Suprapubic skin (tissue), 4 donors: Measurements from ENCODE around the gene RAB3GAP2. TPM values are rescaled to one million over a fixed set of nuclear protein-coding genes. Genes with fewer than 3 reads are reported as not detected.

ENCODE experiments used
- DNase-seq, 2 donors: peaks; one replicate each; pipeline ENCODE4 v3.0.0-alpha.2; 2019; ENCODE audit warnings: low spot score in 2 of 2
- H3K27ac ChIP-seq: fragments of 200-600 bp; sonication (generic); one replicate; pipeline ENCODE4 v1.5.1; 2019
- H3K27me3 ChIP-seq: fragments of 200-600 bp; sonication (generic); one replicate; pipeline ENCODE4 v1.5.1; 2019
- H3K36me3 ChIP-seq: fragments of 200-600 bp; sonication (generic); one replicate; pipeline ENCODE4 v1.5.1; 2019
- H3K4me1 ChIP-seq: fragments of 200-600 bp; sonication (generic); one replicate; pipeline ENCODE4 v1.5.1; 2019
- H3K4me3 ChIP-seq: fragments of 200-600 bp; sonication (generic); one replicate; pipeline ENCODE4 v1.5.1; 2019; ENCODE audit warnings: mild to moderate bottlenecking
- H3K9me3 ChIP-seq: fragments of 200-600 bp; sonication (generic); one replicate; pipeline ENCODE4 v1.5.1; 2019
- CTCF ChIP-seq, 2 donors: fragments of 200-600 bp in 1 of 2; fragments of 450-650 bp in 1 of 2; sonication (generic) in 1 of 2; IDR thresholded peaks; one replicate each; pipeline ENCODE4 v1.5.1; 2016 to 2019; ENCODE audit warnings: antibody characterized with exemption in 2 of 2, mild to moderate bottlenecking in 1 of 2, moderate library complexity in 1 of 2
- EP300 ChIP-seq: sonication (generic); formaldehyde crosslinking; IDR thresholded peaks from one replicate; pipeline ENCODE4 v1.6.1; 2017; ENCODE audit warnings: antibody characterized with exemption
- POLR2A ChIP-seq, 2 donors: fragments of 450-650 bp; IDR thresholded peaks; one replicate each; pipeline ENCODE4 v1.6.1; 2017; ENCODE audit warnings: antibody characterized with exemption in 2 of 2, mild to moderate bottlenecking in 2 of 2, moderate library complexity in 2 of 2
- POLR2AphosphoS5 ChIP-seq, 3 donors: sonication (generic); formaldehyde crosslinking; IDR thresholded peaks; one replicate each; pipeline ENCODE4 v1.6.1; 2017; ENCODE audit warnings: antibody characterized with exemption in 3 of 3
- WGBS: methylation state at CpG from one replicate; pipeline ENCODE4 v1.1.5; 2018; 5-methylcytosine and 5-hydroxymethylcytosine counted together
- total RNA-seq, 4 donors: library from RNA; depleted of rRNA; stranded (reverse); fragments of >200 nt; gene quantifications; one replicate each; pipeline ENCODE4 v1.1.0, GENCODE V29; 2016

RAB3GAP2 gene
- total RNA-seq, 4 donors from 2014 or later: 15.3 to 31.8 (median 18.3) TPM

GRCh38 chr1:220198186-220199005 is 73.9 kb downstream of the RAB3GAP2 start:
- no peaks in the 10 kb centered on the region for H3K9me3 ChIP-seq
- no peak for DNase-seq
- H3K36me3 ChIP-seq: peaks cover 92% of the 10 kb centered on the region
- H3K4me3 ChIP-seq: no peak overlapping the region
- TF ChIP-seq CTCF (IDR thresholded peaks at IDR 0.05): no peak
- TF ChIP-seq POLR2A (IDR thresholded peaks at IDR 0.05): no peak
- TF ChIP-seq EP300: no peak
- TF ChIP-seq POLR2AphosphoS5 (IDR thresholded peaks at IDR 0.05): no peak
- 87% methylated on average over 5 of the region's 5 CpGs for WGBS
- no peak overlapping the region for H3K27ac ChIP-seq
- no peaks in the 10 kb centered on the region for H3K4me1 ChIP-seq
- H3K27me3 ChIP-seq: no peaks in the 10 kb centered on the region

GRCh38 chr1:220195701-220196100 is 76.6 kb downstream of the RAB3GAP2 start:
- no peaks in the 10 kb centered on the region for H3K9me3 ChIP-seq
- no peaks in the 10 kb centered on the region for H3K4me1 ChIP-seq
- DNase-seq: no peak
- H3K36me3 ChIP-seq: peaks cover 93% of the 10 kb centered on the region
- TF ChIP-seq EP300: no peak
- no peak for TF ChIP-seq POLR2A (IDR thresholded peaks at IDR 0.05)
- no peak for TF ChIP-seq CTCF (IDR thresholded peaks at IDR 0.05)
- no peak for TF ChIP-seq POLR2AphosphoS5 (IDR thresholded peaks at IDR 0.05)
- no peaks in the 10 kb centered on the region for H3K27me3 ChIP-seq
- no peak overlapping the region for H3K27ac ChIP-seq
- no peak overlapping the region for H3K4me3 ChIP-seq

- H3K9me3 ChIP-seq: no peaks in the 10 kb centered on the region
Observed at GRCh38 chr1:220189750-220190347, 82.4 kb downstream of the RAB3GAP2 start.

GRCh38 chr1:220188538-220188937 is 83.7 kb downstream of the RAB3GAP2 start:
- WGBS: 92% methylated on average over 2 of the region's 2 CpGs
- H3K4me1 ChIP-seq: no peaks in the 10 kb centered on the region
- peaks cover 61% of the 10 kb centered on the region for H3K36me3 ChIP-seq
- TF ChIP-seq CTCF (IDR thresholded peaks at IDR 0.05) (no peak), EP300 (no peak), POLR2AphosphoS5 (IDR thresholded peaks at IDR 0.05) (no peak), POLR2A (IDR thresholded peaks at IDR 0.05) (no peak)
- no peak overlapping the region for H3K27ac ChIP-seq
- no peaks in the 10 kb centered on the region for H3K9me3 ChIP-seq
- no peak for DNase-seq
- no peak overlapping the region for H3K4me3 ChIP-seq
- H3K27me3 ChIP-seq: no peaks in the 10 kb centered on the region

More at GRCh38 chr1:220189750-220190347, 82.4 kb downstream of the RAB3GAP2 start:
- 100% methylated on average over 1 of the region's 1 CpG for WGBS
- Histone ChIP-seq H3K4me1 (no peaks in the 10 kb centered on the region), H3K4me3 (no peak overlapping the region), H3K36me3 (peaks cover 71% of the 10 kb centered on the region), H3K27me3 (no peaks in the 10 kb centered on the region), H3K27ac (no peak overlapping the region)
- TF ChIP-seq EP300 (no peak), POLR2AphosphoS5 (IDR thresholded peaks at IDR 0.05) (no peak), POLR2A (IDR thresholded peaks at IDR 0.05) (no peak), CTCF (IDR thresholded peaks at IDR 0.05) (no peak)
- no peak for DNase-seq

GRCh38 chr1:220186752-220187151 is 85.5 kb downstream of the RAB3GAP2 start:
- 90% methylated on average over 2 of the region's 2 CpGs for WGBS
- H3K4me1 ChIP-seq: no peaks in the 10 kb centered on the region
- H3K27me3 ChIP-seq: no peaks in the 10 kb centered on the region
- no peak overlapping the region for H3K27ac ChIP-seq
- no peak for DNase-seq
- peaks cover 55% of the 10 kb centered on the region for H3K36me3 ChIP-seq
- TF ChIP-seq POLR2AphosphoS5 (IDR thresholded peaks at IDR 0.05) (no peak), CTCF (IDR thresholded peaks at IDR 0.05) (no peak), POLR2A (IDR thresholded peaks at IDR 0.05) (no peak), EP300 (no peak)
- H3K9me3 ChIP-seq: no peaks in the 10 kb centered on the region
- no peak overlapping the region for H3K4me3 ChIP-seq
